Measurements from ENCODE around the gene DNAJB4.
A peak's percentile ranks its signal among the peaks of the same experiment; 100 is the strongest.
"Not testable (repeated sequence)": the region's sequence is repeated elsewhere in the genome, so short reads cannot be mapped to it uniquely, and the experiment has no call there.

DNAJB4 gene

GRCh38 chr1:78038491-78038939, 33.8 kb downstream of the DNAJB4 start:
- peak; percentile 21 for DNase-seq (ENCODE audit: low read depth)

DNA sequence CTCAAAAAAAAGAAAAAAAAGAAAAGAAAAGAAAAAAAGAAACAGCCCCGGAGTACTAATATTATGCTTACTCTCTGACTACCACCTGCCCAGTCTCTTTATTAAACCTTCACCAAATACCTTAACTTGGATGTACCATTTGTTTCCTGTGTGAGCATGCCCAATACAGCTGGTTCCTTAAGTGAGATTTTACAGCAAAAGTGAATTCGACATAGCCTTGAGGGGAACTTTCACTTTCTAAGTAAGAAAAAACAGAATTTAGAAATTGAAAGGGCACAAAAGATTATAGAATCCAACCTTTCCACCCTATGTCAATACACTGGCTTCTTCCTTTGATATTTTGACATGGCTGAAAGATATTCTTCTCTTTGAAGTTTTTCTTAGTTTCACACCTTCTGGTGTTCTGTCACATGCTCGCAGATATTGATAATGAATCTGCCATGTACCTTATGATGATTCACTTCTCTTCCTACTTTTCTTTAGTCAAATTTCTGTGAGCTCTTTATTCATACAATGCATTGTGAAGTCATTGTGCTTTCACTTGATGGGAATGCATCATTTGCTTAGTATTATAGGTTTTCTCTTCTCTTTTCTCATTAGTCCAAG, 35.8 kb downstream of the DNAJB4 start:
- DNase-seq (ENCODE audit: low read depth): no peak

- DNase-seq (ENCODE audit: low read depth): no peak
Observed at GRCh38 chr1:78043436-78043835, 38.7 kb downstream of the DNAJB4 start.

- no peak for DNase-seq (ENCODE audit: low read depth)
Observed at GRCh38 chr1:78044796-78045562, 40.2 kb downstream of the DNAJB4 start.

GRCh38 chr1:78045563-78045925, 40.8 kb downstream of the DNAJB4 start:
- DNase-seq (ENCODE audit: low read depth): no peak

DNA sequence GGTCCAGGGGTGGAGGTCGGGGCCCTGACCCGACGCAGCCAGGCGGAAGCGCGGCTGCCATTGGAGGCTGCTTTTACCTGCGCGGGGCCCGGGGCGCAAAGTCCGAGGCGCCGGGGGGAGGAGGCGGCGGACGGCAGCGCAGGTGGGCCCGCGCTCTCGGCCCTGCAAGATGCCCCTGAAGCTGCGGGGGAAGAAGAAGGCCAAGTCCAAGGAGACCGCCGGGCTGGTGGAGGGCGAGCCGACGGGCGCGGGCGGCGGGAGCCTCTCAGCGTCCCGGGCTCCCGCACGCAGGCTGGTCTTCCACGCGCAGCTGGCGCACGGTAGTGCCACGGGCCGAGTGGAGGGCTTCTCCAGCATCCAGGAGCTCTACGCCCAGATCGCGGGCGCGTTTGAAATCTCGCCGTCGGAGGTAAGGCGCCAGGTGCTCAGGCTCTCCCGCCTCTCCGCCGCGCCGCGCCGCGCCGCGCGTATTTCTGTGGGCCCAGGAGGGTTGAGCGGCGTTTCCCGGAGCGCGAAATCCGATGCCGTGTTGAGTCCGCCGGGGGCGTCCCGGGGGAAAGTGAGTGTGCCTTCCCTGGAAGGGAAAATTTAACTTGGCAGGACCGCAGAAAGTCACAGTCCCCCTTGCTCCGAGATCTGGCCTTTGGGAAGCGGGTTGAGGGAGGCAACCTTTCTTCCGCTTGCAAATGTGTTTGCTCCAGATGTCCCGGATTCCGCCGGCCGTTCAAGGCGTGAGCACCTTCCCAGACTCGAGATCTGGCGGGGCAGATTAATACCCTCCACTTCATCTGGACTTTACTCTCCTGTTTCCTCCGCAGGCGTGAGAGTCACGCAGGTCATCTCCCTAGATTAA, 41.4 kb downstream of the DNAJB4 start, which contains the start of gene GIPC2:
Gene GIPC2, plus strand, starts transcription at position 41 of the 853 bp plus-strand sequence. Its CDS starts 129 bp downstream, at position 170.
- no peak for DNase-seq (ENCODE audit: low read depth)

DNA sequence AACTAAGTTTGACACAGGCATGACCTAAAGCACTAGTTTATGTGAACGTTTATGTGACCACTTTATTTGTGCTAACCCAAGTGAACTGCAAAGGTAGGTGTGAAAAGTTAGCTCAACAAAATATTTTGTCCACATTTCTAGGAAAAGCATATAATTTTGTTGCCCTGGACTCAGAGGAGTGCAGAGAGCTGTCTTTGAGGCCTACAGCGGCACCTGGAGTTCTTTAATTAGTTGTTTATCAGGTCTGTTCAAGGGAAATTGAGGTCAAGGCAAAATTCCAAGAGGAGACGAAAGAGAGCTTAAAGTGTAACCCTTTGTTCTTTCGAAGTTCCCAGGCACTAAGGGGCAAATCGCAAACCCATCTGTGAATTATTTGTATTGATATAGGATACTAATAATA, 42.4 kb downstream of the DNAJB4 start:
- DNase-seq (ENCODE audit: low read depth): no peak

DNA sequence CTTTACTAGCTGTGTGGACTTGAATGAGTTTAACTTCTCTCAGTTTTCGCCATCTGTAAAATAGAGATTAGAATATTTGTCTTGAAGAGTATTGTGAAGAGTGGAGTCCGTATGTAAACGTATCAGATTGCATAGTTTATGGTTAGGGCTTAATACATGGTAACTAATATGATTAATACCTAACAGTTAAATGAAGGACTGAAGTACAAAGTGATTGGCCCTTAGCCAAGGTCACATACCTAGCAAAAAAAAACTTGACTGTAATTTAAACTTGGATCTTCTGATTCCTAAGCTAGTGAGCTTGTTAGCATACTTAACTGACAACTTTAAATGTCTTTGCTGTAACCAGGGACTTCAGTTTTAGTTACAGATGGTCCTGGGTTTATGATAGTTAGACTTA, 42.9 kb downstream of the DNAJB4 start:
- no peak for DNase-seq (ENCODE audit: low read depth)

DNA sequence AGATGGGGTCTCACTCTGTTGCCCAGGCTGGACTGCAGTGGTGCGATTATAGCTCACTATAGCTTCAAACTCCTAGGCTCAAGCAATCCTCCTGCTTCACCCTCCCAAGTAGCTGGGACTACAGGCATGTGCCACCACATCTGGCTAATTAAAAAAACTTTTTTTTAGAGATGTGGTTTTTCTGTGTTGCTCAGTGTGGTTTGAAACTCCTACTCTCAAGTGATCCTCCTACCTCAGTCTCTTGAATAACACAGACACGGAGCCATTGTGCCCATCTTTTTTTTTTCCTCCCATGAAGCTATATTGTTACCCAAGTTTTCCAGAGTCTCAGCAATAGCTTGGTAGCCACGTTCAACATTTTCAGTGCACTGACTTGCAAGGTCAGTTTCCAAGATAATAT, 43.7 kb downstream of the DNAJB4 start:
- no peak for DNase-seq (ENCODE audit: low read depth)

GRCh38 chr1:78049396-78049795, 44.7 kb downstream of the DNAJB4 start:
- DNase-seq (ENCODE audit: low read depth): no peak

- DNase-seq (ENCODE audit: low read depth): no peak
Observed at GRCh38 chr1:78051005-78051404, 46.3 kb downstream of the DNAJB4 start.

DNA sequence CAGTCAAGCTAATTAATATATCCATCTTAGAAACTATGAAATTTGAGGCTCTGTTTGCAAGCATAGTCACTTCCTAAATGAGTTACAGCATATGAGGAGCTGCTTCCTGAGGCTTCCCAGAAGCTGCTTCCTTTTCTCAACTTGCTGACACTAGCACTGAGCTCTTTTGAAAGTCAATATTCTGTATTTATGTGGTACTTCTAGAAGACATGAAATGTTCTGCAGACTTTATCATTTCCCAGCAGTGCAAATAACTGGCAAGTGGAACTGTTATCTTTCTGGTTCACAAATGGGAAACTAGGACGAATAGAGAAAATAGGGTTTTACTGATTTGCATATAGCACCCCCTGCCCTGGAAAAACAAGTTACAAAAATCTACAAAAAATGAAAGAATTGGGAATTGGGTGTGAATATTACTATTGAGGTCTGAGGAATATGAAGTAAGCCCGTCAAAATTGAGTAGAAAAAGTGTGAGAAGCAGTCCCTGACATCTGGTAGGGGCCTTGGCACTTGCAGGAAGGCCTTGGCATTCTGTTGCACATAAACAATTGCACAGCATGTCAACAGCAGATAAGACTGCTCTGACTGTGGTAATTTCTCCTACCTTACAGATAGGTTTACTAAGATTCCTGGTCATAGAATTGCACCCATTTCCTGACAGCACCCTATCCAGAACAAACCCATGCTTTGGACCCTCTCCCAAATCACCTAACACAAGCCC, 48.1 kb downstream of the DNAJB4 start:
- no peak for DNase-seq (ENCODE audit: low read depth)

- no peak for DNase-seq (ENCODE audit: low read depth)
Observed at GRCh38 chr1:78053498-78053897, 48.8 kb downstream of the DNAJB4 start.

GRCh38 chr1:78054559-78054958, 49.8 kb downstream of the DNAJB4 start:
- DNase-seq (ENCODE audit: low read depth): no peak

DNA sequence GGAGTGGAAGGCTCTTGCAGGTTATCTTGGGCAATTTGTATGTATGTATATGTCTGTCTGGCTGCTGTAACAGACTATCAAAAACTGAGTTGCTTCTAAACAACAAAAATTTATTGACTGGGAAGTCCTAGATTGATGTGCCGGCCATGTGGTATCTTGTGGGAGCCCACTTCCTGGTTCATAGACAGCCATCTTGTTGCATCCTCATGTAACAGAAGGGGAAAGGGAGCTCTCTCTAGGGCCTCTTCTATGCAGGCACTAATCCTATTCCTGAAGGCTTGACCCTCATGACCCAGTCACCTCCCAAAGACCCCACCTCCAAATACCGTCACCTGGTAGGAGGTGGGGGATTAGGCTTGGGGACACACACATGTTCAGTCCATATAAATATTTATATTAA, 50.2 kb downstream of the DNAJB4 start:
- no peak for DNase-seq (ENCODE audit: low read depth)

- no peak for DNase-seq (ENCODE audit: low read depth)
Observed at GRCh38 chr1:78055565-78056132, 50.9 kb downstream of the DNAJB4 start.

- DNase-seq (ENCODE audit: low read depth): no peak
Observed at GRCh38 chr1:78058670-78059069, 53.9 kb downstream of the DNAJB4 start.

DNA sequence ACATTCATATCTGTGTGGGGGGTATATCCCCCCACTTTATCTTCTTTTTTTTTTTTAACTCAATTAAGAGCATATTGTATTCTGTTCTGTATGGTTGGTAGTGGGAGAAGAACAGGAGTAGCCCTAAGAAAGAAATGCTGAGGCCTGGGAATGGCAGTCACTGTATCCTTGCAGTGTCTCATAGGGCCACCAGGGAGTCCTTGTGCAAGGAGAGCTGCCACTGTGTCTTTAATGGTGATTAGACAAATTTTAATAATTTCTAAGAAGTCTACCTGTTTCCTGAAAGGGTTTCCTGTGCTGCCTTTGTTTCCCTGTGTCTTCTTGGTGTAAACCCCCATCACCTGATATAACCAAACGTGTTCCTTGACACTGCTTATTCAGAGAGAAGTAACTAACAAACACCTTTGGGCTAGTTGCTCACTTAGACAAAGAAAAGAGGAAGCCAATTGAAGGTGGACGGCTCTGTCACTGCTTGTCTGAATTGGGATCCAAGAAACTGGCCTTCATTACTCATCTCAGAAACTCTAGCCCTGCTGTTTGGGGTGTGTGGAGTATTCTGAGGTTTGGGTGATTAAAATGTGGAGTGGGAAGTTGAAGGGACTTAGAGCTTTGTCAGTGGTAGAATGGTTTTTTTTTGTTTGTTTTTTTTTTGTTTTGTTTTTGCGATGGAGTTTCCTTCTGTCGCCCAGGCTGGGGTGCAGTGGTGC, 56.3 kb downstream of the DNAJB4 start:
- DNase-seq (ENCODE audit: low read depth): no peak

DNA sequence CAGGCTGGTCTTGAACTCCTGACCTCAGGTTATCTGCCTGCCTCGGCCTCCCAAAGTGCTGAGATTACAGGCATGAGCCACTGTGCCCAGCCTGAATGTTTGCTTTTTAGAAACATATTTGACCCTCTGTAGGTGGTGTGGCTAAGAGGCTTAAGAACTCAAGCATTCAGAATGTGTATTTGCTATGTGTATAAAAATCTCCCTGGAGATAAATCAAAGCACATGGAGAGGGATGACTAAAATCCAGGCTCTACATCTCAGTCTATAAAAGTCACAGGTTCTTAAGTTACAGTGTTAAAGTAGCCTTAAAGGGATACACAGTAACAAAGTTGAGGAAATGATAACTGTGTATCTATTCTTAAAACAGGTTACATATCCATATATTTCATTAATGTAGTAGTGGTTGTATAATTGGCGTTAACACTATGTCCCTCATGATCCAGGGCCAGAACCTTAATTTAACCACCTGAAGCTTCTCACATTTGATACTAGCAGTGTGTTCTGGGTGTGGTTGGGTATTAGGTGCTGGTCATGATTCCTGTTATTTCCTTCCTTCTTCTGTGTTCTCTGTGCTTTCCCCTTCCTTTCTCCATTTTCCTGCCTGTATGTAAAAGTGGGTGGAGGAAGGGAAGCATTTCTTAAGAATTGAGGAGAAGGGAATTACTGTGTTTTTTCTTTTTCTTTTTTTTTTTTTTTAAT, 57.2 kb downstream of the DNAJB4 start:
- DNase-seq (ENCODE audit: low read depth): peak; percentile 66

DNA sequence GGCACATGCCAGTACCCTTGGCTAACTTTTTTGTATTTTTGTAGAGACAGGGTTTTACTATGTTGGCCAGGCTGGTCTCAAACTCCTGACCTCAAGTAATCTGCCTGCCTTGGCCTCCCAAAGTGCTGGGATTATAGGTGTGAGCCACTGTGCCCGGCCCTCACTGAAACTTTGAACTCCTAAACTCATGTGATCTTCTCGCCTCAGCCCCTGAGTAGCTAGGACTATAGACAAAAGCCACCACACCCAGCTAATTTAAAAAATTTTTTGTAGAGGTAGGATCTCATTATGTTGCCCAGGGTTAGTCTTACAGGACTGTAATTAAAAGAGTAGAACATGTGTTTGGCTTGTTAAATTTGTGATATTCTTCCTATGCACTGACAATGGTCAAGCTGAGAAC, 60.1 kb downstream of the DNAJB4 start:
- not testable (repeated sequence) for DNase-seq (ENCODE audit: low read depth)

Measured in GM04503 (cell line).